ENCODE data around the gene MGAT1. TPM values are rescaled to one million over a fixed set of nuclear protein-coding genes. Genes with fewer than 3 reads are reported as not detected.

MGAT1 gene
- total and polyA plus RNA-seq, 11 donors, result 50.9 to 199 (median 83.5) TPM

GRCh38 chr5:180792965-180793287 lies 9.7 kb downstream of the MGAT1 start:
- TF ChIP-seq POLR2A (IDR thresholded peaks at IDR 0.05), result no peak
- TF ChIP-seq CTCF (IDR thresholded peaks at IDR 0.05), result no peak
- Histone ChIP-seq H3K27ac (no peak overlapping the region), H3K36me3 (peaks cover 2 to 94% (median 62%) of the 10 kb centered on the region in 9 donors), H3K4me1 (peaks cover 2 to 72% (median 46%) of the 10 kb centered on the region in 12 donors), H3K9me3 (no peaks in the 10 kb centered on the region), H3K4me3 (no peak overlapping the region), H3K27me3 (no peaks in the 10 kb centered on the region)
- ATAC-seq (peak in 1 of 4 donors; percentile 31), DNase-seq (no peak)
- intact Hi-C loops (cut with DNase I), result loop anchor here in 1 of 10 donors (5.0 to 10.0 kb wide), 2 partner anchors 39 to 392 kb away; no protein-coding TSS in a partner anchor
- 60 to 80% (median 73%) methylated on average over 7 of the region's 7 CpGs for whole genome bisulfite sequencing, 4 donors

- ATAC-seq, result peak in 3 of 4 donors; percentile 18 to 27 (median 21)
- intact Hi-C loops (cut with DNase I), result loop anchor here in 1 of 10 donors (5.0 to 10.0 kb wide), 2 partner anchors 40 to 392 kb away; no protein-coding TSS in a partner anchor
- H3K4me1 ChIP-seq, result peaks cover 0 to 72% (median 45%) of the 10 kb centered on the region in 12 donors
These were observed 10.2 kb downstream of the MGAT1 start for GRCh38 chr5:180792287-180792964.

GRCh38 chr5:180791611-180792213 lies 10.9 kb downstream of the MGAT1 start:
- H3K27ac ChIP-seq, result no peak overlapping the region

More at GRCh38 chr5:180792287-180792964, 10.2 kb downstream of the MGAT1 start:
- 77 to 87% (median 80%) methylated on average over 47 to 60 of the region's 60 CpGs for WGBS, 4 donors
- DNase-seq, result peak in 1 of 5 donors; percentile 67
- Histone ChIP-seq H3K4me3 (no peak overlapping the region), H3K36me3 (peaks cover 2 to 94% (median 62%) of the 10 kb centered on the region in 9 donors), H3K9me3 (no peaks in the 10 kb centered on the region), H3K27me3 (no peaks in the 10 kb centered on the region), H3K27ac (no peak overlapping the region)
- TF ChIP-seq POLR2A (IDR thresholded peaks at IDR 0.05), result no peak
- TF ChIP-seq CTCF (IDR thresholded peaks at IDR 0.05), result no peak

More at GRCh38 chr5:180791611-180792213, 10.9 kb downstream of the MGAT1 start:
- Histone ChIP-seq H3K4me1 (peaks cover 4 to 72% (median 45%) of the 10 kb centered on the region in 12 donors), H3K4me3 (no peak overlapping the region), H3K9me3 (no peaks in the 10 kb centered on the region), H3K27me3 (no peaks in the 10 kb centered on the region), H3K36me3 (peaks cover 2 to 90% (median 62%) of the 10 kb centered on the region in 9 donors)
- intact Hi-C loops (cut with DNase I), result loop anchor here in 1 of 10 donors (5.0 to 10.0 kb wide), 2 partner anchors 41 to 393 kb away; no protein-coding TSS in a partner anchor
- TF ChIP-seq CTCF (IDR thresholded peaks at IDR 0.05) (no peak), POLR2A (IDR thresholded peaks at IDR 0.05) (no peak)
- WGBS, 4 donors, result 83 to 92% (median 89%) methylated on average over 30 to 31 of the region's 31 CpGs
- ATAC-seq (no peak), DNase-seq (no peak)
